Activated B cell treated with CpG ODN at 0.5 μM for 24 hours (primary cell): ENCODE data around the gene PSMF1. TPM values are rescaled to one million over a fixed set of nuclear protein-coding genes. Genes with fewer than 3 reads are reported as not detected.

ENCODE experiments used
- ATAC-seq: fragments of 200-7000 bp; cut with Tn5 transposase; one replicate; pipeline ENCODE4 v1.10.0; 2021; ENCODE audit warnings: low read depth, mild to moderate bottlenecking, moderate library complexity
- CTCF ChIA-PET: fragments of 350-600 bp; sonication (Branson Sonifier 250); formaldehyde crosslinking; loops from one replicate; lab custom pipeline; 2021; ENCODE audit warnings: antibody characterized with exemption; lab: Charles Lee
- POLR2A ChIA-PET: fragments of 350-600 bp; sonication (Branson Sonifier 250); formaldehyde crosslinking; loops from one replicate; lab custom pipeline; 2021; ENCODE audit warnings: antibody characterized with exemption; lab: Charles Lee
- DNase-seq: peaks from one replicate; pipeline ENCODE4 v3.0.0; 2022
- H3K27ac Mint-ChIP-seq: one replicate; pipeline ENCODE4 v1.8.0; 2020; ENCODE audit warnings: mixed read lengths
- H3K27me3 Mint-ChIP-seq: one replicate; pipeline ENCODE4 v1.8.0; 2021; ENCODE audit warnings: mixed read lengths
- H3K36me3 Mint-ChIP-seq: one replicate; pipeline ENCODE4 v1.8.0; 2021; ENCODE audit warnings: low read depth, mixed read lengths
- H3K4me1 Mint-ChIP-seq: one replicate; pipeline ENCODE4 v1.8.0; 2021; ENCODE audit warnings: mixed read lengths
- H3K4me3 Mint-ChIP-seq: one replicate; pipeline ENCODE4 v1.8.0; 2020; ENCODE audit warnings: mild to moderate bottlenecking, mixed read lengths
- H3K9me3 Mint-ChIP-seq: one replicate; pipeline ENCODE4 v1.8.0; 2020; ENCODE audit warnings: mixed read lengths
- intact Hi-C: fragments of 100-400 bp; cut with micrococcal nuclease; formaldehyde crosslinking; loops from one replicate; pipeline ENCODE4 v1.15.1; 2024
- total RNA-seq: library from RNA; stranded (reverse); gene quantifications from 2 replicates; pipeline ENCODE4 v1.2.3, GENCODE V29; 2022
- TF ChIP-seq, protein P1 (sequence below): fragments of 200-600 bp; IDR thresholded peaks from one replicate; pipeline ENCODE4 v1.8.0; 2022; ENCODE audit warnings: antibody characterized with exemption, mild to moderate bottlenecking

PSMF1 gene
- total RNA-seq, 1 donor from 2014 or later, result 130 TPM

DNA sequence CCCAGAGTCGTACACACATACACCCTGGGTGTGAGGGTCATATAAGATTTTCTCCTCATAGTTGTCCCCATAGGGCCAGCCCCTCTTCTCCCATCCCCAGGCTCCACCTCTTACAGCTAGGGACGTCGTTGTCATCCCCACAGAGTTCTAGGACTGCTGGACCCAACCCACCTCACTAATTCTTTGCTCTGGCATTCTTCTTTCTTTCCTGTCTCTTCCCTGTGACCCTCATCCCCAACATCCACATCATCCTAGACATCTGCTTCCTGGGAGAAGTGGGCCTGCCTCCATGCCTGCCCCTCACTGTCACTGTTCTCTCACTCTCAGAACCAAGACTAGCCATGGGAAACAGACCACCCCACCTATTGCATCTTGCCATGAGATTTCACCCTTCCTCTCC is 1.1 kb downstream of the PSMF1 start:
- H3K27me3 Mint-ChIP-seq, result no peaks in the 10 kb centered on the region
- peaks cover 70% of the 10 kb centered on the region for H3K4me1 Mint-ChIP-seq
- no peaks in the 10 kb centered on the region for H3K9me3 Mint-ChIP-seq
- peaks cover 51% of the 10 kb centered on the region for H3K36me3 Mint-ChIP-seq
- intact Hi-C loops, result loop anchor here (5.0 kb wide), 3 partner anchors 108 to 1928 kb away; partner anchors contain the start of genes MRPS26, NOP56 and RAD21L1
- H3K27ac Mint-ChIP-seq, result peak overlapping the region; percentile 85
- DNase-seq (no peak), ATAC-seq (no peak)
- peak overlapping the region; percentile 93 for H3K4me3 Mint-ChIP-seq
- ChIA-PET CTCF (interaction anchor here (1.0 to 1.2 kb wide), 3 partner anchors 11 to 13 kb away, joined by 3 read pairs; no protein-coding TSS in a partner anchor), POLR2A (interaction anchor here (0.9 to 1.1 kb wide), 2 partner anchors 13 to 1351 kb away, joined by 3 read pairs; partner anchors contain the start of gene SNRPB)
- TF ChIP-seq, protein P1, sequence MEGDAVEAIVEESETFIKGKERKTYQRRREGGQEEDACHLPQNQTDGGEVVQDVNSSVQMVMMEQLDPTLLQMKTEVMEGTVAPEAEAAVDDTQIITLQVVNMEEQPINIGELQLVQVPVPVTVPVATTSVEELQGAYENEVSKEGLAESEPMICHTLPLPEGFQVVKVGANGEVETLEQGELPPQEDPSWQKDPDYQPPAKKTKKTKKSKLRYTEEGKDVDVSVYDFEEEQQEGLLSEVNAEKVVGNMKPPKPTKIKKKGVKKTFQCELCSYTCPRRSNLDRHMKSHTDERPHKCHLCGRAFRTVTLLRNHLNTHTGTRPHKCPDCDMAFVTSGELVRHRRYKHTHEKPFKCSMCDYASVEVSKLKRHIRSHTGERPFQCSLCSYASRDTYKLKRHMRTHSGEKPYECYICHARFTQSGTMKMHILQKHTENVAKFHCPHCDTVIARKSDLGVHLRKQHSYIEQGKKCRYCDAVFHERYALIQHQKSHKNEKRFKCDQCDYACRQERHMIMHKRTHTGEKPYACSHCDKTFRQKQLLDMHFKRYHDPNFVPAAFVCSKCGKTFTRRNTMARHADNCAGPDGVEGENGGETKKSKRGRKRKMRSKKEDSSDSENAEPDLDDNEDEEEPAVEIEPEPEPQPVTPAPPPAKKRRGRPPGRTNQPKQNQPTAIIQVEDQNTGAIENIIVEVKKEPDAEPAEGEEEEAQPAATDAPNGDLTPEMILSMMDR, result no peak

DNA sequence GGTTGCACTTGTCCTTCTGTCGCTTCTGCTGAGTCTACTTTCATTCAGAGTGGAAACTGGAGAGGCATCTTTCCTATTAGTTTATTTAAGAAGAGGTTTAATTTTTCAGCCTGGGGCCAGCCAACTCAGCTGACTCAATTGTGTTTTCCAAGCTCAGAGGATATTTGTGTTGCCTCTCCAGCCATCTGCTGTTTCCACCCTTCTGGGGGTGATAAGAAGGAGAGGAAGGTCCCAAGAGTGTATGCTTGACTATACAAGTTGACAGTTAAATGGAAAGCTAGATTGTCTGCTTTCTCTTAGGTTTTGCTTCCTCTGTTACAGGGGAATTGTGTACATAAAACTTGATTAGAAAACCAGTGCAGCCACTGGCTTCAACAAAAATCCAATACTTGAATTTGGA is 3.0 kb downstream of the PSMF1 start:
- Mint-ChIP-seq H3K27ac (no peak overlapping the region), H3K36me3 (peaks cover 70% of the 10 kb centered on the region), H3K9me3 (no peaks in the 10 kb centered on the region), H3K4me1 (peaks cover 70% of the 10 kb centered on the region), H3K4me3 (peak overlapping the region; percentile 8), H3K27me3 (no peaks in the 10 kb centered on the region)
- no peak for ATAC-seq
- ChIA-PET POLR2A (no interaction called here), CTCF (no interaction called here)
- DNase-seq, result no peak
- TF ChIP-seq, protein P1, result no peak
- intact Hi-C loops, result no loop called here

DNA sequence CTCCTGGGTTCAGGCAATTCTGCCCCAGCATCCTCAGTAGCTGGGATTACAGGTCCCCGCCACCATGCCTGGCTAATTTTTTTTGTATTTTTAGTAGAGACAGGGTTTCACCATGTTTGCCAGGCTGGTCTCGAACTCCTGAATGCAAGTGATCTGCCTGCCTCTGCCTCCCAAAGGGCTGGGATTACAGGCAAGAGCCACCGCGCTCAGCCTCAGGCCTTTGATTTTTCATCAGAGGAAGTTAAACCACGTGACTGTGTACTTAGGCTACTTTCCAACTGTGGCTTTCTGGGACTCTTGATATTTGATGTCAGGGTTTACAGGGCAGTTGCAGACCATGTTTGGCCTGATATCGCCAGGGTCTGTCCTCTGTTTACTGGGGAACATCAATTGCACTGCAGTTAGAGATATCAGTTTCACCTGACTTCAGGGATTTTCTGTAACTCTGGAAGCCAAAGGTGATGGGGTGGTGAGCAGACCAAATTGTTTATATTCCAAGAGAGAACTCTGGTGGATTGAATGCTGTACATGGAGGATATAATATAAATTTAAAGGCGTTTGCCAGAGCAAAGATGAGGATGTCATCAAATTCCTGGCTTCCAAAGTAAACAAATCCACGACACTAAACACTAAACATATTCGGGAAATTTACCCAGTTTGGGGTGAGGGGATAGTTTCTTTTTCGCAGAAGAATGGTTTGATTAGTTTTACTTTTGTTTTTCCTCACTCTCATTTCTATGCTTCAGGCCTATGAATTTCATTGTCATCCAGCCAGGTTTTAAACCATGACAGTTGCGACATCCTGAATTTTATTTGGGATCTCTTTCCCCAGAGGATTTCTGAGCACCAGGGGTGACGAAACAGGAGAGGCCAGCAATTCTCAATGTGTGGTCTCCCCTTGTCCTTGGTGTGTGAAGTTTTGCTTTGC is 4.2 kb downstream of the PSMF1 start:
- peaks cover 82% of the 10 kb centered on the region for H3K36me3 Mint-ChIP-seq
- POLR2A ChIA-PET, result no interaction called here
- H3K27me3 Mint-ChIP-seq, result no peaks in the 10 kb centered on the region
- no peak for DNase-seq
- no peak overlapping the region for H3K4me3 Mint-ChIP-seq
- intact Hi-C loops, result no loop called here
- no peak overlapping the region for H3K27ac Mint-ChIP-seq
- TF ChIP-seq, protein P1, result no peak
- CTCF ChIA-PET, result no interaction called here
- no peaks in the 10 kb centered on the region for H3K9me3 Mint-ChIP-seq
- ATAC-seq, result no peak
- H3K4me1 Mint-ChIP-seq, result peaks cover 60% of the 10 kb centered on the region

DNA sequence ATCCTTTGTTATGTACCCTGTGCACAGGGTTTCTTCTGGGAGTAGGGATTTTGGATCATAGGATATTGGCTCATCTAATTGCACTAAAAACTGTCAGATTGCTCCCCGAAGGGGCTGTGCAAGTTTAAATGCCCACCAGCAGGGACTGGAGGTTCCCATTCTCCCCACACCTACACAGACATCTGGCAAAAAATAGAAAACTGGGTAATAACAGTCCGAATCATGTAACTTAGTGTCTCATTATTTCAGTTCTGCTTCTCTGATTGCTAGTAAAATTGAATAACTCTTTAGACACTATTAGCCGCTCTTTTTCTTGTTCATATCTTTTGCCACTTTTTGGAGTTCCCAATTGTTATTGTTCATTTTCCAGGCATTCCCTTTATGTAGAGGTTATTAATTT is 5.3 kb downstream of the PSMF1 start:
- TF ChIP-seq, protein P1, result no peak
- no peak overlapping the region for H3K4me3 Mint-ChIP-seq
- ChIA-PET CTCF (interaction anchor here (2.2 kb wide), 1 partner anchor 15 kb away, joined by 8 read pairs; no protein-coding TSS in a partner anchor), POLR2A (no interaction called here)
- no peaks in the 10 kb centered on the region for H3K9me3 Mint-ChIP-seq
- no peak overlapping the region for H3K27ac Mint-ChIP-seq
- no peaks in the 10 kb centered on the region for H3K27me3 Mint-ChIP-seq
- peaks cover 50% of the 10 kb centered on the region for H3K4me1 Mint-ChIP-seq
- intact Hi-C loops, result no loop called here
- H3K36me3 Mint-ChIP-seq, result peaks cover 88% of the 10 kb centered on the region
- DNase-seq (no peak), ATAC-seq (no peak)

DNA sequence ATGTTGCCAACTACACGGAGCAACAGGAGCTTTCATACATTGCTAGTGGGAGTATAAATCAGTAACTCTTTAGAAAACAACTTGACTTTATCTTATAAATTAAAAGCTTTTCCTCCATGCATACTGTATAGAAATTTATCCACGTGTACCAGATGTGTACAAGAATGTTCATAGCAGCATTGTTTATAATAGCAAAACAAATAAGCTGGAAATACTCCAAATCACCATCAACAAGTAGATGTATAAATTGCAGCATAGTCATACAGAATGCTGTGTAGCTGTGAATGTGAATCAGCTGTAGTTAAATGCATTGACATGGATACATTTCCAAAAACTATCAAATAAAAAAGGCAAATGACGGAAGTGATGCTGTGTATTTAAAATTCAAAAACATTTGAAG is 6.0 kb downstream of the PSMF1 start:
- DNase-seq (no peak), ATAC-seq (no peak)
- H3K27me3 Mint-ChIP-seq, result no peaks in the 10 kb centered on the region
- POLR2A ChIA-PET, result no interaction called here
- H3K4me1 Mint-ChIP-seq, result peaks cover 44% of the 10 kb centered on the region
- H3K9me3 Mint-ChIP-seq, result no peaks in the 10 kb centered on the region
- intact Hi-C loops, result no loop called here
- TF ChIP-seq, protein P1, result no peak
- CTCF ChIA-PET, result interaction anchor here (2.2 kb wide), 1 partner anchor 16 kb away, joined by 8 read pairs; no protein-coding TSS in a partner anchor
- no peak overlapping the region for H3K27ac Mint-ChIP-seq
- peaks cover 86% of the 10 kb centered on the region for H3K36me3 Mint-ChIP-seq
- H3K4me3 Mint-ChIP-seq, result no peak overlapping the region
